Activated naive CD4-positive, alpha-beta T cell treated with anti-CD3 and anti-CD28 coated beads, Interleukin-2, amount 10 ng/mL, durations not matched to agents 7 days and 5 days (primary cell): ENCODE results near the gene POTEF.
"Not testable (repeated sequence)": the region's sequence is repeated elsewhere in the genome, so short reads cannot be mapped to it uniquely, and the experiment has no call there.

Experiments
- CTCF ChIA-PET: fragments of 350-600 bp; sonication (Branson Sonifier 250); formaldehyde crosslinking; loops from one replicate; lab custom pipeline; 2021; ENCODE audit warnings: antibody characterized with exemption; lab: Charles Lee
- DNase-seq: peaks from one replicate; pipeline ENCODE4 v3.0.0-alpha.2; 2020
- H3K27ac Mint-ChIP-seq: one replicate; pipeline ENCODE4 v1.8.0; 2021; ENCODE audit warnings: mild to moderate bottlenecking, moderate library complexity, mixed read lengths
- H3K27me3 Mint-ChIP-seq: one replicate; pipeline ENCODE4 v1.8.0; 2021; ENCODE audit warnings: mild to moderate bottlenecking, mixed read lengths
- H3K36me3 Mint-ChIP-seq: one replicate; pipeline ENCODE4 v1.8.0; 2021; ENCODE audit warnings: mixed read lengths
- H3K4me1 Mint-ChIP-seq: one replicate; pipeline ENCODE4 v1.8.0; 2021; ENCODE audit warnings: mixed read lengths
- H3K4me3 Mint-ChIP-seq: one replicate; pipeline ENCODE4 v1.8.0; 2021; ENCODE audit warnings: mild to moderate bottlenecking, moderate library complexity, mixed read lengths
- H3K9me3 Mint-ChIP-seq: one replicate; pipeline ENCODE4 v1.8.0; 2021; ENCODE audit warnings: mixed read lengths

POTEF gene

GRCh38 chr2:130120924-130121323, 8.1 kb downstream of the POTEF start:
- H3K27me3 Mint-ChIP-seq, DNase-seq, CTCF ChIA-PET, H3K36me3 Mint-ChIP-seq, H3K27ac Mint-ChIP-seq, H3K9me3 Mint-ChIP-seq, H3K4me1 Mint-ChIP-seq, H3K4me3 Mint-ChIP-seq: not testable (repeated sequence)

GRCh38 chr2:130102597-130103363, 26.2 kb downstream of the POTEF start:
- H3K27me3 Mint-ChIP-seq, H3K9me3 Mint-ChIP-seq, DNase-seq, H3K4me3 Mint-ChIP-seq, H3K4me1 Mint-ChIP-seq, H3K27ac Mint-ChIP-seq, CTCF ChIA-PET, H3K36me3 Mint-ChIP-seq: not testable (repeated sequence)

DNA sequence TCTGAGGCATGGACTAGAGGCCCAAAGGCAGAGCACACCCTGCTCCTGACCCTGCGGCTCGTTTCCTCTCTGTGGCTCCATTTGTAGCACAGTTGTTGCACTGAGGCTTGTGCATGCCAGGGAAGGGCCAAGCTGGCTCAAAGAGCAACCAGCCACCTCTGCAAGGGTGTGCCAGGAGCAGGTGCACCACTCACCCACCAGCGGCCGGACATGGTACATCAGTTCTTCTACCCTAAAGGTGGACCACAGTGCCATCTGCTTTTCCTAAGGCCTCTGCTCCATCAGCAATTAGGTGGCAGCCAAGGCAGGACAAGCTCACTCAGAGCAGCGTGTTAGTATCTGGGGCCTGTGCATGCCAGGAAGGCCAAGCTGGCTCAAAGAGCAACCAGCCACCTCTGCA, 66.4 kb downstream of the POTEF start:
- H3K27me3 Mint-ChIP-seq, H3K4me1 Mint-ChIP-seq, H3K27ac Mint-ChIP-seq, H3K4me3 Mint-ChIP-seq, DNase-seq, H3K9me3 Mint-ChIP-seq, CTCF ChIA-PET, H3K36me3 Mint-ChIP-seq: not testable (repeated sequence)

GRCh38 chr2:130059982-130060381, 69.0 kb downstream of the POTEF start:
- H3K36me3 Mint-ChIP-seq, H3K27me3 Mint-ChIP-seq, H3K4me1 Mint-ChIP-seq, H3K4me3 Mint-ChIP-seq, DNase-seq, H3K27ac Mint-ChIP-seq, H3K9me3 Mint-ChIP-seq, CTCF ChIA-PET: not testable (repeated sequence)

DNA sequence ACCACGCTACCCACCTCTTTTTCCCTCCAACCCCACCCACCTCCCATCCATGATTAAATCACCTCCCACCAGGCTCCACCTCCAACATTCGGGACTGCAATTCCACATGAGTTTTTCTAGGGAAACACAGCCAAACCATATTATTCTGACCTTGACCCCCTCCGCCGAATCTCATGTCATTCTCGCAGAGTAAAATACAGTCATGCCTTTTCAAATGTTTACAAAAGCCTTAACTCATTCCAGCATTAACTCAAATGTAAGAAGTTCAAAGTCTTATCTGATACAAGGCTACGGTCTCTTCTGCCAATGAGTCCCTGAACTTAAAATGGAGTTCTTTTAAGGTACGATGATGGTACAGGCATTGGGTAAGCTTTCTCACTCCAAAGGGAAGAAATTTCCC, 72.7 kb downstream of the POTEF start:
- CTCF ChIA-PET, H3K27ac Mint-ChIP-seq, H3K4me3 Mint-ChIP-seq, H3K27me3 Mint-ChIP-seq, H3K36me3 Mint-ChIP-seq, DNase-seq, H3K9me3 Mint-ChIP-seq, H3K4me1 Mint-ChIP-seq: not testable (repeated sequence)

DNA sequence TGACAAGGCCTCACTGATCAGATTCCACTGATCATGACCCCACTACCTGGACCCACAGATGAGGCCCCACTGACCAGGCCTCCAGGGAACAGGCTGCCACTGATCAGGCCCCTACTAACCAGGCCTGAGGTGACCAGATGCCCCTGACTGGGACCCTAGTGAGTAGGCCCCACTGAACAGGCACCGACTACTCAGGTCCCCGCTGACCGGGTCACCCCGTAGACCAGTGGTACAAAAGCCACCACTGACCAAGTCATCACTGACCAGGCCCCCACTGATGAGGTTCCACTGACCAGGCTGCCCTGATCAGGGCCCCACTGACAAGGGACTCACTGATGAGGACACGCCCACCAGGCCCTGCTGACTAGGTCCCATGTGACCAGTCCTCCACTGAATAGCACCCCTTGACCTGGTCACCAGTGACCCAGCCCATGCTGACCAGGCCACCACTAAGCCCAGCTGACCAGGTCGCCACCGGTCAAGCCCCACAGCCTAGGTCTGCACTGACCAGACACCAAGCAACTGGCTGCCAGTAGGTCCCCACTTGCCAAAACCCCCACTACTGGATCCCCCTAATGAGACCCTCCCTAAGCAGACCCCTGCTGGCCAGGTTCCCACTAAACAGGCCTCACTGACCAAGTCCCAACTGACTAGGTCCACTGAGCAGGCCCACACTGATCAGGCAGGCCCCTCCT, 75.7 kb downstream of the POTEF start:
- not testable (repeated sequence) for H3K36me3 Mint-ChIP-seq

GRCh38 chr2:130052376-130052775, 76.6 kb downstream of the POTEF start:
- H3K27me3 Mint-ChIP-seq, CTCF ChIA-PET, H3K4me3 Mint-ChIP-seq, DNase-seq, H3K4me1 Mint-ChIP-seq, H3K36me3 Mint-ChIP-seq, H3K9me3 Mint-ChIP-seq: not testable (repeated sequence)
- H3K27ac Mint-ChIP-seq = peak overlapping the region; percentile 25

More for the DNA sequence above, 75.7 kb downstream of the POTEF start:
- H3K27me3 Mint-ChIP-seq, CTCF ChIA-PET, H3K4me3 Mint-ChIP-seq, H3K27ac Mint-ChIP-seq, H3K9me3 Mint-ChIP-seq, H3K4me1 Mint-ChIP-seq, DNase-seq: not testable (repeated sequence)

DNA sequence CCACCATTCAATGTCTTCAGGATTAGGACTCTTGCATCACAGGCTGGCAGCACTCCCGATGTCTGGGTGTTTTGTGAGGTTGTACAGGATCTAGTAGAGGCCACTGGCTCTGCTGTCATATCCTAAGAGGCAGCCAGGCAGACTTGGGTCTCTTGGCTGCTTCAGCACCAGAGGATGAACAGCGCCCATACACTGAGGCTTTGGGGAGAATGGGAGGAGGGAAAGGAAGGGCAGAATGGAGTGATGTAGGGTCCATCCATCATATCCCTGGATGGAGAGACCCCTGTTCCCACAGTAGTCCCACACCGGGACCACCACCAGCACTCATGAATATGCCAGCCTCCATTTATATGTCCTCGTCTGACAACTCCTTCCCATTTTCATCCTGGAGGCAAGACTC, 80.6 kb downstream of the POTEF start:
- H3K4me3 Mint-ChIP-seq, H3K27ac Mint-ChIP-seq, DNase-seq, CTCF ChIA-PET, H3K27me3 Mint-ChIP-seq, H3K4me1 Mint-ChIP-seq, H3K36me3 Mint-ChIP-seq, H3K9me3 Mint-ChIP-seq: not testable (repeated sequence)

DNA sequence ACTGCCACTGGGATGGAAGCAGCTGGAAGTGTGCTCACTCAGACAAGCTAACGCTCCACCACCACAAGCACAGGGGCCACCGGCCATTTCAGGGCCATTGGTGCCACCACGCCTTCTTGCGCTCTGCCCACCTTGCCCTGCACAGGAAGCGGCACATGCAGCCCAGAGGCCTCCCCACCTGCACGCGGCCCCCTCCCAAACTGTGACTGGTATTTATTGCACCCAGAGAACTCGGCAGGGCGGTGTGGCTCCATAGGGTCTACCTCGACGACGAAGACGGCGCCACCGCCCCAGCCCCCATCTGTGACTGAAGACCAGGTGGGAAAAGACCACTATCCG, 90.8 kb downstream of the POTEF start:
- H3K27ac Mint-ChIP-seq, H3K4me3 Mint-ChIP-seq, H3K4me1 Mint-ChIP-seq, DNase-seq, CTCF ChIA-PET, H3K36me3 Mint-ChIP-seq, H3K9me3 Mint-ChIP-seq: not testable (repeated sequence)
- peaks cover 17% of the 10 kb centered on the region for H3K27me3 Mint-ChIP-seq

GRCh38 chr2:130025931-130026330, 103.1 kb downstream of the POTEF start:
- H3K4me1 Mint-ChIP-seq, DNase-seq, H3K4me3 Mint-ChIP-seq: not testable (repeated sequence)

More at GRCh38 chr2:130025931-130026330, 103.1 kb downstream of the POTEF start:
- H3K36me3 Mint-ChIP-seq, CTCF ChIA-PET, H3K27ac Mint-ChIP-seq, H3K9me3 Mint-ChIP-seq: not testable (repeated sequence)
- peaks cover 13% of the 10 kb centered on the region for H3K27me3 Mint-ChIP-seq
